HG03571 (cell line): ENCODE results near the gene THSD4.

Experiments
- ATAC-seq: cut with Tn5 transposase; IDR thresholded peaks from one replicate; pipeline ENCODE4 v1.9.1; 2021; ENCODE audit not compliant: unreplicated experiment

Gene THSD4

DNA sequence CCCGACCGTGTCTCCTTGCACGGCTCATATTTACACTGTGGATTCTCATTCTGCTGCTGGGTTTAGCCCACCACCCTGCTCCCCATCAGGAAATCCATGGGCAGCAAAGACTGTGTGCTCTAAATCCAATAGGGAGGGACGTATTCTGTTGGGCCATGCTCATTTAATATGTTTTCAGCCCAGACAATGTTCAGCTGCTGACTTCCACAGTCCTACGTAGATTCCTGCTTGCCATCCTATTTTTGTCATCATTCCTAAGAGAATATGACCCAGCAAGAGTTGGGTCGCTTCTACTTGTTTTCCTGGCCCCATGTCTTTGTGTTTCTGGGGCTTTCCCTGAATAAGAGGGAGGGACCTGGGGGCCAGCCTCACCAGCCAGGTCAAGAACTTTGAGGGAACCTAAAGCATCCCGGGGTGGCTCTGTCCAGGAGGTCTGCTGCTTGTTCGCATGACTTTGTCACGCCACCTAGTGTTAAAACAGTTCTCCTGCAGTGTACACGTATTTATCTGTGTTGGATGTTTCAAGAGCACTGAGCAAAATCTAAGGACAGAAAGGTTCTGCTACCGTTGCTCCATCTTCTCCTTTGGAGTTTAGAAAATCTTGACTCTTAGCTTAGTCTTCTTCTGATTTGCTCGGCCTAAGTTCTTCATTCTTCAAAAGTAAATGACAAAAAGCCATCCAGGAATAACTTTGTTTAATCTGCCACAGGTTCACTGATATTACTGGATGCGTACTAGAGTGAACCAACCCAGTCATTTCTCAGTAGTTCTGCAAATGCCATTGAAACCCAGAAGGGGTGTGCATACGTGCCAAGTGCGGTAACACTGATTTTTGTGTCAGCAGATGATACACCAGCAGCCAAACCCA lies 615.2 kb downstream of the THSD4 start:
- peak; percentile 51 for ATAC-seq

DNA sequence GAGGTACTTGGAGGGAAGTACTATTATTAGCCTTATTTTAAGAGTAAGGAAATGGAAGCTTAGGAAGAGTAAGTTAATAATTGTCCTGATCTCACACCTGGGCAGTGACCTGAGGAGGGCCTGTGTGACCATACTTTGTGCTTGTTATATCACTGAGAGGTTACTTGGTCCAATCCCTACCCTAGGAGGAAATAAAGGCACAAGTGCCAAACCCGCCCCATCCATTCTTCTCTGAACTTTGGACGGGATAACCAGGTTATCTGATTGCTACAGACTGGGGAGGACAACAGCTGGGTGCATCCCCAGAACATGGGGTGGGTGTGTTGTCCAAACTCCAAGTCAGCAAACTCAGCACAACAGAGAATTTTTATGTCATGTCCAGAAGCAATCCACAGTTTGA lies 617.4 kb downstream of the THSD4 start:
- ATAC-seq: no peak

DNA sequence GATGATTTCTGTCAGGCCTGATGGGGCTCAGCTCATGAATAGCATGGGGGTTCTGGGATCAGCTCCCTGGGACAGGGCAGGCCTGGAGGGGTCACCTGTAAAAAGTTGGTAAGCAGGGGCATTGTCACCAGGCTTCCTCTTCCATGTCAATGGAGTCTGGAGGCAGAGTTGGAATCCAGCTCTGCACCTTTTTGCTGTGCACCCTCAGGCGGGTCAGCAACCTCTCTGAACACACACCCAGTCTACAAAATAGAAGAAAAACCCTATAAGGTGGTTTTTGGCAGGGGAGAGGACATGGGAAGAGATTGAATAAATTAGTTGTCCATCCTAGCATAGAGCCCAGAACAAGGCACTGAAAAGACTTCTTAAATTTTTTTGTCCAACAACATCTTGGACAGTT lies 617.9 kb downstream of the THSD4 start:
- no peak for ATAC-seq

GRCh38 chr15:71734709-71735384 lies 619.6 kb downstream of the THSD4 start:
- ATAC-seq: no peak

- ATAC-seq: no peak
Observed at GRCh38 chr15:71735385-71735757, 620.1 kb downstream of the THSD4 start.

DNA sequence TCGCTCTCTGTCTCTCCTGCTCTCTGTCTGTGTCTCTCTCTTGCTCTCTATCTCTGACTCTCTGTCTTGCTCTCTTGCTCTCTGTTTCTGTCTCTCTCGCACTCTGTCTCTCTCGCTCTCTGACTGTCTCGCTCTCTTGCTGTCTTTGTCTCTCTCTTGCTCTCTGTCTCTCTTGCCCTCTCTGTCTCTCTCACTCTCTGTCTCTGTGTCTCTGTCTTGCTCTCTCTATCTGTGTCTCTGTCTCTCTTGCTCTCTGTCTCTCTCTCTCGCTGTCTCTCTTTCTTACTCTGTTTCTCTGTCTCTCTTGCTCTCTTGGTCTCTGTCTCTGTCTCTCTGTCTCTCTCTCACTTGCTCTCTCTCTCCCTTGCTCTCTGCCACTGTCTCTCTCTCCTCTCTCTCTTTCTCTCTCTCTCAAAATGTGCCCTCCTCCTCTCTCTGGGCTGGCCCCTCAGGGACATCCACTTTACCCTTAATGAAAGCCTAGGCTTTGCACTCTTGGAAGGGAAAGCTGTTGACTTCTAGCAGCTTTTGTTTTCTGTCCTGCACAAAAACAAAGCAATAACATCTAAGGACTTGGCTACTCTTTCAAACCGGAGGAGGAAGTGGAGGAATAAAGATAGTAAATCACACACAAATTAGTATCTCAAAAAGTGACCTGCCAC lies 621.1 kb downstream of the THSD4 start:
- no peak for ATAC-seq

DNA sequence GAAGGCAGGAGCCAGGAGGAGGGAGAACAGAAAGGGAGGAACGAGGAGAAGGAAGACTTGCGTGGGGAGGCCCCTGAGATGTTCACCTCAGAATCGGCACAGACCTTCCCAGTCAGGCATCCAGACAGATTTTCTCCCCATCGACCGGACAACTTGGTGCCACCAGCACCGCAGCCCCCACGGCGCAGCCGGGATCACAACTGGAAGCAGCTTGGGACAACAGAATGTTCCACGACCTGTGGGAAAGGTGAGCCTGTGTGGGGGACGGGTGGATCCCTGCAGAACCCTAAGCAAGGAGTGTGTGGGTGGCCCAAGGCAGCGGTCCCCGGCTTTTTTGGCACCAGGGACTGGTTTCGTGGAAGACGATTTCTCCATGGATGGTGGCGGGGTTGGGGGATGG lies 622.5 kb downstream of the THSD4 start:
- ATAC-seq: no peak

DNA sequence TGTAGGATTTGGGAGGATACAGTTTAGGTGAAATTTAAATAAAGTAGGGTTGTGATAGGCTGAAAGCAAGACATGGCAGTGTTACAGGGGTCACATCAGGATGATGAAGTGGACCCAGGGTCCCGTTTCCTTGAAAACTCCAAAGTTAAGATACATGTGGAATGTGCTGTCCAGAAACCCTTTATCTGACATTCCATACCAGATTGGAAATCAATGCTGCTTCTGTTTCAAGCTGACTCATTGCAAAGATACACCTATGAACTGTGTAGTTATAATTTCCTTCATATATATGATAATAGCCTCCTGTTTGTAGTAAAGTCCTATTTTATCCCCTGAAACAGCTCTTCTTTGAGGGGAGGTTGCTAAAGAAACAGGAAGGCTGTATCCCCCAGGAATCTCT lies 624.1 kb downstream of the THSD4 start:
- ATAC-seq: no peak

GRCh38 chr15:71742964-71743363 lies 627.7 kb downstream of the THSD4 start:
- no peak for ATAC-seq

- no peak for ATAC-seq
Observed at GRCh38 chr15:71743861-71744382, 628.7 kb downstream of the THSD4 start.

DNA sequence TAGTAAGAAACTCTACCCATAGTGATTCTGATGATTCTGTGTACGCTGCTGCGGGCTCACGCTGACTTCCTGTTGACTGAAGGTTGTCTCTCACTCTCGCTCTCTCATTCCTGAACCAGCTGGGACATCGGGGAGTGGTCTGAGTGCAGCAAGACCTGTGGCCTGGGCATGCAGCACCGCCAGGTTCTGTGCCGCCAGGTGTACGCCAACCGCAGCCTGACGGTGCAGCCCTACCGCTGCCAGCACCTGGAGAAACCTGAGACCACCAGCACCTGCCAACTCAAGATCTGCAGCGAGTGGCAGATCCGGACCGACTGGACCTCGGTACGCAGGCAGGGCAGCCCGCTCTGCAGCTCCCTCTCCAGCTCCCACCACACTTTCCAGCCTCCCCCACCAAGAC lies 631.4 kb downstream of the THSD4 start:
- no peak for ATAC-seq

GRCh38 chr15:71747128-71748083 lies 632.1 kb downstream of the THSD4 start:
- no peak for ATAC-seq

GRCh38 chr15:71748293-71748718 lies 633.0 kb downstream of the THSD4 start:
- no peak for ATAC-seq

- ATAC-seq: no peak
Observed at GRCh38 chr15:71749500-71749899, 634.2 kb downstream of the THSD4 start.

- ATAC-seq: no peak
Observed at GRCh38 chr15:71752128-71752527, 636.9 kb downstream of the THSD4 start.

GRCh38 chr15:71752604-71753289 lies 637.5 kb downstream of the THSD4 start:
- ATAC-seq: no peak

DNA sequence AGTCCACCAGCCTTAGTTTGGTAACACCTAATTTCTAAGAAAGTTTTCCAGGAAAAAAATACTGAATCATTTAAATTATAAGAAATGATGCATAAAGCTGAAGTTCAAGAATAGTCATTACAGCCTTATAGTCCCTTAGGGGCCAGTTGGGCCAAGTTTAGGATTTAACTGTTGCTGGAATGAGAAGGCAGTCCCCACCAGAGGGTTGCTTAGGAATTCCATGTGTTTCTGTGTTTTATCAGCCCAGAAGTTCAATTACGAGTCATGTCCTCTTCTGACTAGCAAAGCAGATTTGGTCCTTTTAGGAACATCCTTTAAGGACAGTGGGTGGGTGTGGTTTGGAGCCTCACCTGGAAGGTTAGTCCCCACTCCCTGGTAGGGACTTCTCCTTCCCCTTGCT lies 638.1 kb downstream of the THSD4 start:
- no peak for ATAC-seq

DNA sequence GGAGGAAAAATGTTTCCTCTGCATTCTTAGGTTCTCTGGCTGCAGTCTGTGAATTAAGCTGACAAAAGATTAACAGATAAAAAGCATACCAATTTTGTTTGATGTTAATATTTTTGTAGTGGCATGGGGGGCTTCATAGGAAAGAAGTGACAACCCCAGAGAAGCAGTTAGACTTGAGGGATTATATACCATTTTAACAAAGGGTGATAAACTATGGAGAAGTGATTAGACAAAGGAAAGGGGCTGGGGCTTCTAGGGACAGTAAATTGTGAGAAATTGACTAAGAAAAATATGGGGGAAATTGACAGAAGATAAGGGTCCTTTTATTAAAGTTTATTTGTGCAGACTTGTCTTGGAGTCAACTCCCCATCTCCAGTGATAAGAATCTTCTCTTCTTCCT lies 639.4 kb downstream of the THSD4 start:
- no peak for ATAC-seq

GRCh38 chr15:71755092-71755970 lies 640.1 kb downstream of the THSD4 start:
- ATAC-seq: no peak
